OCI-M1 (cell line): Measurements from ENCODE around the gene SCYL2.
"Not testable (repeated sequence)": the region's sequence is repeated elsewhere in the genome, so short reads cannot be mapped to it uniquely, and the experiment has no call there.

Source experiments
- DNase-seq: peaks from one replicate; lab custom pipeline; 2025; lab: John Stamatoyannopoulos, UW

The SCYL2 gene

GRCh38 chr12:100329800-100330199 is 62.8 kb downstream of the SCYL2 start:
- no peak for DNase-seq

- no peak for DNase-seq
Observed at GRCh38 chr12:100331871-100332270, 64.9 kb downstream of the SCYL2 start.

DNA sequence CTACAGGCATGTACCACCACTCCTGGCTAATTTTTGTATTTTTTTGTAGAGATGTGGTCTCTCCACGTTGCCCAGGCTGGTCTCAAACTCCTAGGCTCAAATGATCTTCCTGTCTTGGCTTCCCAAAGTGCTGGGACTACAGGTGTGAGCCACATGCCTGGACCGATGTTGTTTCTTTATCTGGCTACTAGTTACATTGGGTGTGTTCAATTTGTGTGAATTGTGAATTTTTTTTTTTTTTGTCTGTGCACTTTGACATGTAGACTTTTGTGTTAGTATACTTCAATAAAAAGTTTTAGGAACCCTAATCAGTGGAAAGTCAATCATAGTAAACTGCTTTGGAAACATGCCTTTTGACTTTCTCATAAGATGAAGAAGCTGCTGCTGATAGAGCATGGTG is 65.9 kb downstream of the SCYL2 start:
- DNase-seq: no peak

DNA sequence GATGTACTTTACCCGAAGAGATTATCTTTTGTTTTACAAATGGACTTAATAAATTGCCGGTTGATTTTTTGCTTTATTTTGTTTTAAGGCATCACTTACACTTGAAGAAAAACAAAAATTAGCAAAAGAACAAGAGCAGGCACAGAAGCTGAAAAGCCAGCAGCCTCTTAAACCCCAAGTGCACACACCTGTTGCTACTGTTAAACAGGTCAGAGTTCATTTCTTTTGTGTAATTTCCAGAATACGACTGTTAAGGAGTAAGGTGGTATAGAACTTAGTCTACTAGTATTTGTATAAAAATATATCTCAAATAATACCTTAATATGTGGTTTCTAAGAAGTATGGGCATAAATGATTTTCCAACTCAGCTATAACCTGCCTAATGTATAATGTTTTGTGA is 70.3 kb downstream of the SCYL2 start:
- no peak for DNase-seq

DNA sequence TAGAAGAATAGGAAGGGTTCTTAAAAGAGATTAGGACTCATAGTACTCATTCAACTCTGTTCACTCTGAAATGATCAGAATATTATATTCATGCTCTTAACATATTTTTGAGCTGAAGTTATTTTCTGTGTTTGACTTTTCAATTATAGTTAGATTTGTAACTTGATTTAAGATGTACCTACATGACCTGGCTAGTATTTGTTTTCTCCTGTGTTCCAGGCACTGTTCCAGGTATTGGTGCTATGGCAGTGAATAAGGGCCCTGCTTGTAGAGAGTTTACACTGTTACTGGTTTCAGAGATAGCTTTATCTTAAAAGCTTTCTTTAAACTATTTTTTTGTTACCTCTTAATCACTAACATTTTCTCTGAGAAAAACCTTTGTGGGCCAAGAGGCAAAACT is 70.8 kb downstream of the SCYL2 start:
- DNase-seq: no peak

DNA sequence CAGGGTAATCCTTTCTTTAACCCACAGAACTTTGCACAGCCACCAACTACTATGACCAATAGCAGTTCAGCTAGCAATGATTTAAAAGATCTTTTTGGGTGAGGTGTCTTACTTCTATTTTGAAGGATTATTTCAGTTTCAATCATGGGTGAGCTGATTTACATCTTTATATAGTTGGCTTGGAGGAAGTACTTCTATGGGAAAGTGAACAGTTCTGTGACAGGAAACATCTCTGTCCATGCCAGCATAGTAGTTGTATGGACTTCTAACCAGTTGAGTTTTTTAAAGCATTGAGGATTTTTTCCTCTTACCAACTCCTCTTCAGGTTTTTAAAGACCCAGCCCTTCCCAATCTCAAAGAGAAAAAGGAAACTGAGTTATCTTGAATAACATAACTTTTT is 72.1 kb downstream of the SCYL2 start:
- DNase-seq: no peak

DNA sequence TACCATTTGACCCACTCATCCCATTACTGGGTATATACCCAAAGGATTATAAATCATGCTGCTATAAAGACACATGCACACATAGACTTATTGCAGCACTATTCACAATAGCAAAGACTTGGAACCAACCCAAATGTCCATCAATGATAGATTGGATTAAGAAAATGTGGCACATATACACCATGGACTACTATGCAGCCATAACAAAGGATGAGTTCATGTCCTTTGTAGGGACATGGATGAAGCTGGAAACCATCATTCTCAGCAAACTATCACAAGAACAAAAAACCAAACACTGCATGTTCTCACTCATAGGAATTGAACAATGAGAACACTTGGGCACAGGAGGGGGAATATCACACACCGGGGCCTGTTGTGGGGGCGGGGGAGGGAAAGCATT is 75.9 kb downstream of the SCYL2 start:
- not testable (repeated sequence) for DNase-seq

- not testable (repeated sequence) for DNase-seq
Observed at GRCh38 chr12:100344351-100344750, 77.4 kb downstream of the SCYL2 start.

DNA sequence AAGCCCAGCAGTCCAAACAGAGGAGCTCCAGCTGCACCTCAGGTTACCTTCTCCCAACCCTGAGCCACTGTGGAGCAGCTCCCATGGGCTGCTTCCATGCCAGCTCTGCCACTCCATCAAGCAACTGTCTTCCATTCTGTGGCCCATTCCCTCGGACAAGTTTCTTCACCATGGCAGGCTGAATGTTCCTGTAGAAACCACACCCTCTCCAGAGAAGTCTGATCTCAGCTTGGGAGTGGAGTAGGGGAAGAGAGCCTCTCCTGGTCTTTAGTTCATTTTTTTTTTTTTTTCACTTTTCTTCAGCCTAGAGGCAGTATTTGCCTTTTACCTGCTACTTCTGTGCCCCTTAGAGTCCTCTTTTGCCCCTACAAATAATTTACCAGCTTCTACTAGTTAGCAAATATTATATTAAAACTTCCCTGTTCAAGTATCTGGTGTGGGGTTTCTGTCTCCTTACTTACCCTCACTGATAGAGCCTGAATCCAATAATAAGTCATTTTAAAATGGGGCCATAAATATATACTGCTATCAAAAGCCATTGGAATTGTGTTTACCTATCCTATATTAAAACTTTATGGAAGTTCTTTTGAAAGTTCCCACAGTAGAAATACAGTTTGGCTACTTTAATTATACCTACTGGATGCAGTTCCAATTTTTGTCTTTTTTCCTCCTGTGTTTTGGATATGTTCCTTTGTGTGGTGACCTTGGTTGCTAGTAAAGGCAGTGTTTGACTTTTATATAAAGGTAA is 78.2 kb downstream of the SCYL2 start:
- DNase-seq: no peak

DNA sequence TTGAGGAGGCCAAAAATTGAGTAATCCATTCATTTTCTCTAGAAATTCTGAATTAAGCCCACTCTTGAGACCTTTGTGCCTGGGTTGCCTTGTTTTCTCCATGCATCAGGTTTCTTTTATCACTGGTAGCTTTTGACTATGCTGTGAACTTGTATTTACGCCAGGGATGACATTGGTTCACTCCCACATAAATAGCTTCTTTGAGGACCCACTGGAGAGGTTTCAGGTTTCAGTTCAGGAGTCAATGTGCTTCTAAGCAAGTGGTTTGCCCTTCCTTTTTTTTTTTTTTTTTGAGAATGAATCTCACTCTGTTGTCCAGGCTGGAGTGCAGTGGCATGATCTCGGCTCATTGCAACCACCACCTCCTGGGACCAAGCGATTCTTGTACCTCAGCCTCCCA is 79.7 kb downstream of the SCYL2 start:
- DNase-seq: peak; percentile 21

- DNase-seq: peak; percentile 55
Observed at GRCh38 chr12:100348657-100349454, 81.9 kb downstream of the SCYL2 start.

DNA sequence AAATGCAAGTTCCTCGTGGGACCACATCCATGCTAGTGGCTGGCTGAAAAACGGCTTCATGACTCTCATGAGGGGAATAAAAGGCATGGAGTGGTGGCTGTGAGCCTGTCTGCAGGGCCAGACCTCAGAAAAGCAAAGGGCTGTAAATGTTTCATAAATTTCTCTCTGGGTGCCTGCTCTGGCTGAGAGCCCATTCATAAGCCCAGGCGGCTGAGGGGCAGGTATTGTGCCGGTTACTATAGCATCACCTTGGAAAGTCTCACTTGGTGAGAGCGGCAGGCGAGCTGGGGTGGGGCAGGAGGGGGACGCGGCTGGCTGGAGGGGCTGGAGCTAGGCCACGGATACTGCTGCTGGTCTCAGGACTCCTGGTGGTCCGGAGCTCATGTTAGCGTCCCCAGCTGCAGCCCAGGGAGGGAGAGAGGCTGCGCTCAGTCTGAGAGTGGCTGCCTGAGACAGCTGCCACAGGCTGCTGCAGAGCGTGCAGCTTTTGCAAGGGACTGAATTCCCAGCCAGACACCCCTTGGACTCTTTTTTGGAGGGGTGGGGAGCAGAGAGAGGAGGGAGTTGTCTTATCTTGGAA is 89.8 kb downstream of the SCYL2 start, which contains the start of gene SLC17A8:
TSS of gene SLC17A8 (plus strand) at position 431 of the 580 bp plus-strand sequence. CDS start 318 bp downstream, outside the sequence.
- DNase-seq: no peak

GRCh38 chr12:100359248-100359647 is 92.3 kb downstream of the SCYL2 start:
- no peak for DNase-seq

GRCh38 chr12:100359822-100360221 is 92.8 kb downstream of the SCYL2 start:
- no peak for DNase-seq

DNA sequence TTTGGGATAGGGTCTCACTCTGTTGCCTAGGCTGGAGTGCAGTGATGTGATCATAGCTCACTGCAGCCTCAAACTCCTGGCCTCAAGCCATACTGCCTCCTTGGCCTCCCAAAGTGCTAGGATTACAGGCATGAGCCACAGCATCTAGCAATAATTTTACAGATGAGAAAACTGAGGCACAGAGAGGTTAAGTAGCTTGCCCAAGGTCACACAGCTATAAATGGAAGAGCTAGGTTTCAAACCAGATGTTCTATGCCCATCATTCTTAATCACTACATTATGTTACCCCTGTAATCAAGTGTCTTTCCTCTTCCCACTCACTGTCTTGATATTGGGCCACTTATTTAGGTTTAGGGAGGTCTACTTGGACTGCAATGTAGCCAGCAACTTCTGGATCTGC is 93.5 kb downstream of the SCYL2 start:
- no peak for DNase-seq

DNA sequence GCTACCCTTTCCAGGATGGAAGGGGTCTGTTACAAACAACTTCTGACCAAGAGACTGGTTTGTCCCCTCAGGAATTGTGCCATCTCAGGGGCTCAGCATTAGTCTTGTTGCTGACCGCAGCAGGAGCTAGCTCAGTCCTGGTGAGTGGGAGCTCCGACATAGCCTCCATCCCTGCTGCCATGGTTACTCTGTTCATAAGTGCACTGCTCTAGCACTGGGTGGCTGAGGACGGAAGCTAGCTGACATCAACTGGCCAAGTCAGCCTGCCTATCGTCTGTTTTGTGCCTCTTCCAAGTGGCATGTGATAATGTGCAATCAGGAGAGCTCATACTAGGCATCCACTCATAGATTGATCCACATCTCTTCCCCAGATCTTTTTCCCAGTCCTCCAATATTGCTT is 97.3 kb downstream of the SCYL2 start:
- no peak for DNase-seq

- DNase-seq: no peak
Observed at GRCh38 chr12:100365411-100365810, 98.4 kb downstream of the SCYL2 start.

GRCh38 chr12:100368066-100368465 is 101.1 kb downstream of the SCYL2 start:
- no peak for DNase-seq

DNA sequence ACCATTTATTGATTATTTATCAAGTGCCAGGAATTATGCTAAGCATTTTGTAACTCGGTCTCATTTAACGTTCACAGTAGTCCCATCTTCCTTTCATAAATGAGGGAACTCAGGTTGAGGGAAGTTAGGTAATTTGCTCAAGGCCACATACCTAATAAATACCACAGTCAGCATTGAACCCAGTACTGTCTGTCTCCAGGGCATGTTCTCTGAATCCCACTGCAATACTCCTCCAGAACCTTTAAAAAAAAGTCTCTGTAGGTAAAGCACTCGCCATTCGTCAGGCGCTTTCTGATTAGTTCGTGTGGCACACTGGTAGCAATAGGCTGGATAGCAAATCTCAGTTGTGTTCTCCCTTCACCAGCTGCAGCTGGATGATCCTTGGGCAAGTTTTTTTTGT is 104.2 kb downstream of the SCYL2 start:
- DNase-seq: no peak

- DNase-seq: no peak
Observed at GRCh38 chr12:100372853-100373640, 106.1 kb downstream of the SCYL2 start.

DNA sequence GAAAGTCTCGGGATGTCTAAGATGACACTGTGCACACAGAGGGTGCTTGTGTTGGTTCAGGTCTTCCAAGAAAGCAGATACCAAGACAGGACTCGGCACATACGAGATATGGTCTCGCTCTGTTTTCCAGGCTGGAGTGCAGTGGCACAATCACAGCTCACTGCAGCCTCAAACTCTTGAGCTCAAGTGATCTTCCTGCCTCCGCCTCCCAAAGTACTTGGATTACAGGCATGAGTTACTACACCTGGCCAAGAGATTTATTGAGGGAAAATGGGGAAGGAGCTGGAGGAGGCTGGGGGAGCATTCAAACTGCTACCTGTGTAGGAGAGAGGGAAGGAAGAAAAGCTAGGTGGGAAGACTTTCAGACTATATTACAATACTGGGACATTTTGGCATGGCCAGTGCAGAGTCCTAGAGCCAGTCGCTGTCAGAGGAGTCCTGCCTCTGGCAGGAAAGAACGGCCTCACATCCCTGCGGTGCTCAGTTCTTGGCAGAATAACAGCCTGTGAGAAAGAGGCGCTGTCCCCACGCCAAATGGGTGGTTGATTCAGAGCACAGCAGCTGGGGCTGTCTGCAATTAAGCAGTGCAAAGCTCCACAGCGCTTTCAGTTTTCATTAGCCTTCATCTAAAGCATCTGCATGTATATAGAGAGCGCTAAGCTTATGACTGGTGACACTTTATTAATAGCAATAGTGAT is 108.2 kb downstream of the SCYL2 start:
- DNase-seq: peak; percentile 5

DNA sequence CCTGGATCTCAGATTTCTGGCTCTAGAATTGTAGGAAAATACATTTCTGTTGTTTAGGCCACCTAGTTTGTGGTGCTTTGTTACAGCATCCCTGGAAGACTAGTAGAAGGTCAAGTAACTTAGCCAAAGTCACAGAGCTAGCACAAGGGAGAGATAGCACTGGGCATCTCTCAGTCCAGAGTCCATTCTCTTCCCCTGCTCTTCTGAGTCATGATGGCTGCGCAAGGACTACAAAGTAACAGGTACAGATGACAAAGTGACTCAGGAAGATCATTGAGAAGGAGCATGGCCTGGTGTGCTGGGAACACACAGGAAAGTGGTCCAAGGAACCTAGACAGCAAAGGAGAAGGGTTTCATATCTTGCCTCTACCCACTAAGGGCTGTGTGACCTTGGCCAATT is 109.2 kb downstream of the SCYL2 start:
- DNase-seq: no peak
